ENCODE measurements around the gene TOMM70. TPM values are rescaled to one million over a fixed set of nuclear protein-coding genes. Genes with fewer than 3 reads are reported as not detected.

The TOMM70 gene
- total and polyA plus RNA-seq, 10 of the 15 experiments (the other 5 are each of a cell fraction or from before 2014, with no cell fraction given) = 12.7 to 64.1 (median 41.3) TPM

- TF ChIP-seq ATF3 (IDR thresholded peaks at IDR 0.05; ENCODE audit: borderline replicate concordance, extremely low read depth, low read depth, low read length) (no peak), PRDM15 (CRISPR knock-in tag; IDR thresholded peaks at IDR 0.05) (no peak), RELA (IDR thresholded peaks at IDR 0.05; ENCODE audit: borderline replicate concordance, partially characterized antibody) (no peak), SUPT20H (IDR thresholded peaks at IDR 0.05; ENCODE audit: borderline replicate concordance, control insufficient read depth, low read depth, low read length) (no peak), TARDBP (IDR thresholded peaks at IDR 0.05; ENCODE audit: borderline replicate concordance) (no peak), HCFC1 (IDR thresholded peaks at IDR 0.05; ENCODE audit: low read length) (no peak), RAD51 (IDR thresholded peaks at IDR 0.05) (no peak), POU2F2 (IDR thresholded peaks at IDR 0.05; ENCODE audit: borderline replicate concordance, low read depth, low read length) (no peak), SKIL (IDR thresholded peaks at IDR 0.05; ENCODE audit: low read depth, poor library complexity, severe bottlenecking) (no peak), MXI1 (IDR thresholded peaks at IDR 0.05; ENCODE audit: low read depth, low read length) (no peak), PBX3 (IDR thresholded peaks at IDR 0.05; ENCODE audit: insufficient replicate concordance, low read depth, low read length) (no peak), CHD2 (IDR thresholded peaks at IDR 0.05; ENCODE audit: borderline replicate concordance, low read depth, low read length) (no peak), MYB (IDR thresholded peaks at IDR 0.05; ENCODE audit: borderline replicate concordance, low read depth, low read length) (no peak), ZZZ3 (IDR thresholded peaks at IDR 0.05; ENCODE audit: control insufficient read depth, insufficient read length, low read depth) (no peak), POLR2AphosphoS5 (IDR thresholded peaks at IDR 0.05; ENCODE audit: low read length) (no peak), IKZF1 (conservative IDR thresholded peaks at IDR 0.05) (no peak), ZNF384 (IDR thresholded peaks at IDR 0.05; ENCODE audit: borderline replicate concordance, low read depth, low read length) (peak; percentile 74), ZNF207 (IDR thresholded peaks at IDR 0.05; ENCODE audit: borderline replicate concordance) (no peak)
These were observed 2.7 kb upstream of the TOMM70 start (continued) for GRCh38 chr3:100403362-100404249.
